HG03432 (cell line): ENCODE data around the gene GALNT17.

Source experiments
- ATAC-seq: cut with Tn5 transposase; IDR thresholded peaks from one replicate; pipeline ENCODE4 v1.9.1; 2021; ENCODE audit warnings: mild to moderate bottlenecking, moderate library complexity; ENCODE audit not compliant: unreplicated experiment

Gene GALNT17

GRCh38 chr7:71327946-71328345 is 196.0 kb downstream of the GALNT17 start:
- no peak for ATAC-seq

- ATAC-seq, result no peak
Measured at GRCh38 chr7:71329030-71329660, 197.2 kb downstream of the GALNT17 start.

DNA sequence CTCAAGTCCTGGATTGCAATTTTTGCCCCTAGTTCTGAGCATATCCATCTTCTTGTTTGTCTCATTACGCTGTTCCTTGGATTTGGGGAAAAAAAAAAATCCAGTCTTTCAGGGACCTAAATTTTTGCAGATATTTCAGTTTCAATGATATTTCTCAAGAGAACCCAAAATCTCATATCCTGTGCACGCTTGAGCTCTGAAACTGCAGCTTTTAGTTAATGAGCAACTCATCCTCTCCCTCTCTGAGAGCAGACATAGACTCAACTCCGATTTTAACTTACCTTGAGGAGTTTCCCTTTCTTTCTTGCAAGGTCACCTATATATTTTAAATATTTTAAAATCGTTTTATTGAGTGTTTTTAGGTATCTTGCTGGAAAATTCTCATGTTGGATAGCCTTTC is 200.3 kb downstream of the GALNT17 start:
- ATAC-seq, result no peak

DNA sequence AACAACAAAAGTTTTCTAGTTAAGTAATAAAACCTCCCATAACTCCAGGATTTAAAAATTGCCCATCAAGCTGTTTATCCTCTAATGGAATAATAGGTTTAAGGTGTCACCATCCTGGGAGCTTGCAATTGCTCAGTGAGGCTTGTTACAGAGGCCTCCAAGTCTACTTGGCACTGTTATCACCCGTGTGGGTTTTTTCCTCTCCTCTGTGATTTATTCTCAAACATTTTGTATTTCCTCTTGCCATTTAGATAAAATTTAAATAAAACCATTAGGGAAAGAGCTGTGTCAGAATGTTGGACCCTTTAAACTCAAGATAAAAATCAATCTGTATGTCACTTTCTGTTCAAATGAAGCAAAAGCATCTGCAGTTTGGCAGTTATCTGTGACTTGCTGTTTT is 202.6 kb downstream of the GALNT17 start:
- no peak for ATAC-seq

DNA sequence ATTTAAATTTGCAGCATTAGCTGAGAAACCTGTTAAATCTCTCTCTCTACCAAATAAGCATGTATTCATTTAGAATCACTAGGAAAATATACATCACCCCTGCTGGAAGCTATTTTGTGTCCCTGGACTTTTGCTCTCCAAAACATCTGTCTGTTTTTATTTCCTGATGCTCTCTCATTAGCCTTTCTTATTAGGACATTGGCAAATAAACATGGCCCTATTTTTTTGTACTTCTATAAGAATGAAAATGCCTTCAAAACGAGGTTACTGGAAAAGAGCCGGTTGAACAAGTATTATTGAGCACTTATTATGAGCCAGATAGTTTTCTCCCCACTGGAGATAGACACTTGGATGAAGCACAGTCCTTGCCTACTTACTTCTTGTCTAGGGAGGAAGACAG is 206.9 kb downstream of the GALNT17 start:
- ATAC-seq, result no peak

DNA sequence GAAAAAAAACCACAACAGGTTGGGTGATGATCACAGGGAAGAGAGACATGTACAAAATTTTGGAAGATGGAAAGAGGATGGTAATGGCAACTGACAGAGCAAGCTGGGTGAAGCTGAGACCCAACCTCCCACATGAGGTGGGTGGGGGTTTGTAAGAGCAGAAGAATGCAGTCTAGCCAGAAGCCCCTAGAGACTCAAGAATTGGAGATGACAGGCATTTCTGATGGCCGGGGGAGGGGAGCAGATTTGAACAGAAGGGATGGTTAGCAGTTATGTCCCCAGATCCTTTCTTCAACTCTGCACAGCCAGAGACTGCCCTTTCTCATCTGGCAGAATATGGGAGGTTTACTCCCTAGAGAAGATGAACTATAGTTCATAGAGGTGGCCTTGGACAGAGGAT is 208.0 kb downstream of the GALNT17 start:
- ATAC-seq, result no peak

GRCh38 chr7:71342202-71342601 is 210.3 kb downstream of the GALNT17 start:
- ATAC-seq, result no peak

GRCh38 chr7:71343039-71343438 is 211.1 kb downstream of the GALNT17 start:
- ATAC-seq, result no peak

DNA sequence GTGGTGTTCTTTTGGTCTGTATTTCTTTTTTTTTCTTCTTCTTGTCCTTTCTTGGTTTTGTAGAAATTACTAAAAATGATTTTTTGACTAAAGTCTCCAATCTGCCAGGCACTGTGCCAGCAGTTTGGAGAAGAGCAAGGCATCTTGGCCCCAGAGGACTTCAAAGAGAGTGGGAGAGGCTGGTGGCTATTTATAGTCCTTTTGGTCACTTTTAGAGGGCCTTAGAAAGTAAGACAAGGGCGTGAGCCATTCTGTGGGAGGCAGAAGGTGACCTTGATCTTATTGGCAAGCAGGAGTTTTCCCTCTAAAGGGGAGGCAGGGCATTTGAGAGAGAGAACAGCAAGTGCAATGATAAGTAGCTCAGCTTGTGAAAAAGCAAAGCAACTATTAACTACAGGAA is 211.9 kb downstream of the GALNT17 start:
- no peak for ATAC-seq

GRCh38 chr7:71345117-71345884 is 213.4 kb downstream of the GALNT17 start:
- ATAC-seq, result no peak

GRCh38 chr7:71348821-71349681 is 217.1 kb downstream of the GALNT17 start:
- ATAC-seq, result no peak

GRCh38 chr7:71349682-71350481 is 217.9 kb downstream of the GALNT17 start:
- no peak for ATAC-seq

DNA sequence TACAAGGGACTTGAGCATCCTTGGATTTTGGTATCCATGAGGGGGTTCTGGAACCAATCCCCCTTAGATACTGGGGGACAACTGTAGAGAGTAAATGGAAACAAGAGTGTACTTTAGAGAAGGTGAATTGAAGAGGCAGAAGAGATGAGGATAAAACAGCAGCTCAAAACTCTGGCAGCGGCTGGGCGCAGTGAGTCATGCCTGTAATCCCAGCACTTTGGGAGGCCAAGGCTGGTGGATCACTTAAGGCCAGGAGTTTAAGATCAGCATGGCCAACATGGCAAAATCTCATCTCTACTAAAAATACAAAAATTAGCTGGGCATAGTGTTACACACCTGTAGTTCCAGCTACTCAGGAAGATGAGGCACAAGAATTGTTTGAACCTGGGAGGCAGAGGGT is 218.7 kb downstream of the GALNT17 start:
- no peak for ATAC-seq

DNA sequence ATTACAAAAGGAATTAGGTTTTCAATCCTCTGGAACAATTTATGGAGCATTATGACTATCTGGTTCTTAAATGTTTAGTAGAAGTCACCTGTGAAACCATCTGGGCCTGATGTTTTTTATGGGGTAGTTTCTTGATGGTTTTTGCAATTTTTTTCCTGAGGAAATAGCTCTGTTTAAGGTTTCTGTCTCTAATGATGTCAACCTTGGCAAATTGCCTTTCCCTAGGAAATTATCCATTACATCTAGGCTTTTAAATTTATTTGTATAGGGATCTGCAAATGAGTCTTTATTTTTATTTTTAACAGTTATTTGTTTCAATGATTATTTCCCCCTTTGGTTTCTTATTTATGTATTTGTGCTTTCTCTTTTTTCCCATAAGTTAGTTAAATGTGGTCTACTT is 222.8 kb downstream of the GALNT17 start:
- ATAC-seq, result no peak

GRCh38 chr7:71361451-71362032 is 229.6 kb downstream of the GALNT17 start:
- no peak for ATAC-seq

- ATAC-seq, result no peak
Measured at GRCh38 chr7:71362240-71362639, 230.3 kb downstream of the GALNT17 start.

DNA sequence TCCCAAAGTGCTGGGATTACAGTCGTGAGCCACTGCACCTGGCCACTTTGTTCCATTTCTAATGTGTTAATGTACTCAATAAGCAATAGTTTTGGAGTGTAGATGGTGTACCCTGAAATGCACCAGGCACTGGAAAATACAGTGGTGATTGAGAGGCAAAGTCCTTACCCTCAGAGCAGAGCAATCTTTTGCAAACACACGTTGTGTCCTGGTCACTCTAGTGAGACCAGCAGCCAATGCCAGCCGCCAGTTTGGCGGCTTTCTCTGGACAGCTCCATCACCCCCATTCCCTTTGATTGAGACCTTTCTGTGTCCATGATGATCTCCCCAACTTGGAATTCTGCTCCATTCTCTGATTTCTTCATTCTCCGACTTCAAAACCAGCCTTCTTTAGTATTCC is 231.3 kb downstream of the GALNT17 start:
- no peak for ATAC-seq

- no peak for ATAC-seq
Measured at GRCh38 chr7:71363627-71364026, 231.7 kb downstream of the GALNT17 start.

DNA sequence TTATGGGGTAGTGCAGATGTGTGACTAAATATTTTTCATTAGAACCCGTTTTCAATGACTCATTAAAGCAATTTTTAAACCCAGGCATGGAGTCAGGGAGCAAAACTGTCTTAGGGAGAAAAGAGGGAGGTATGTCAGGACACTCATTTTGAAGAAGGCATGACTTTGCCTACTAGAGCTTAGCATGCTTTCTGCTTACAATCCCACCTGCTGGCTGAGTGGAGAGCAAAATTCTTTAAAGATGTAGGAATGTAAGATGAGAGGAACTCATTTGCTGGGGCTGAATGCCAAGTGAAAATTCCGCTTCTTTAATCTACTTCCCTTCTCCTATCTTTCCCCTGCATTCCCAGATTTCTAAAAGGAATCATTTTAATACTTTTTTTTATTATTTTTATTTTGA is 232.6 kb downstream of the GALNT17 start:
- no peak for ATAC-seq

GRCh38 chr7:71372991-71373390 is 241.0 kb downstream of the GALNT17 start:
- ATAC-seq, result no peak

DNA sequence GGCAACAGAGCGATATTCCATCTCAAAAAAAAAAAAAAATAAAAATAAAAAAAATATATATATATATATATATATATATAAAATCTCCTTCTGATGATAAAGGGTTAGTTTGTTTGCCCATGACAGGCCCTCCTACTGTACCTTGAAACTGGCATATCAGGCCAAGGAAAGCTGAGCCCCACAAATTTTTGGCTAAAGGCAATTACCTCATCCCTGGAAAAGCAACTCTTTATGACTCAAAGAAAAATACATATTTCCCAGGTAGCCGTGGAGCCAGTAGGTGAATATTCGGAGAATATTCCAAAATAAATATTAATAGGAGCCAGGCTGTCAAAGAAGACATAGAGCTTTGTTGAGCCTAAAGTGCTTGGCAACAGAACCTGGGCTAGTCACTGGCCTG is 245.1 kb downstream of the GALNT17 start:
- no peak for ATAC-seq
